ENCODE results near the gene LMBRD1. TPM values are rescaled to one million over a fixed set of nuclear protein-coding genes. Genes with fewer than 3 reads are reported as not detected.

The LMBRD1 gene
- polyA plus RNA-seq, 1 of the 3 experiments (the other 2 are of a cell fraction): 6.5 TPM

DNA sequence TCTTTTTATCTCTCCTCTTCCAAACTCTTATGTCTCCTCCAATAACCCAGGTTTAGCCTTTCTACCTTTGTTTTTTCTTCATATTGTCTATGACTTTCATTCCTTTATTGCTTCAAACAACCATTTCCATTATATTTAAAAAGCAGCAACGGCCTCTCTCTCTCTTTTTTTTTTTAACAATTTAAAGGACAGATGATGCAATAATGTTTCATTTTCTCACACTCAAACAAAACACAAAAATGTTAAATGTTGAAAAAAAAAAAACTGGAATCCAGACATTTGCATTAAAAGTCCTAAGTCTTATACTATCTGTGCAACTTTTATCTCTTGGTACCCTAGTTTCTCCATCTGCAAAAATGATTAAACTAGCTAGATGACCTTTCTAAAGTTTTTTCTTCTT is 105.8 kb downstream of the LMBRD1 start:
- TF ChIP-seq ELF1 (IDR thresholded peaks at IDR 0.05): no peak
- TF ChIP-seq RXRA (IDR thresholded peaks at IDR 0.05; ENCODE audit: borderline replicate concordance, low read depth): no peak
- Histone ChIP-seq H3K9me2 (no peaks in the 10 kb centered on the region), H3K79me2 (ENCODE audit: insufficient read depth) (no peaks in the 10 kb centered on the region), H3K4me2 (no peak overlapping the region), H3K36me3 (replicated peaks in 1 of 2; ENCODE audit: control insufficient read depth in 1 of 2, insufficient read depth in 2 of 2, low read length in 1 of 2) (no peaks in the 10 kb centered on the region), H3K27me3 (ENCODE audit: insufficient read depth) (no peaks in the 10 kb centered on the region), H3K9me3 (no peaks in the 10 kb centered on the region), H2AFZ (ENCODE audit: low read depth) (no peak overlapping the region), H3K27ac (ENCODE audit: low read depth in 2 of 2, low read length in 1 of 2) (no peak overlapping the region), H3F3A (replicated peaks; ENCODE audit: insufficient read depth) (no peaks in the 10 kb centered on the region), H3K9ac (no peak overlapping the region), H3K4me3 (ENCODE audit: low read depth in 2 of 2, low read length in 1 of 2) (no peak overlapping the region), H4K20me1 (ENCODE audit: insufficient read depth) (no peaks in the 10 kb centered on the region), H3K4me1 (ENCODE audit: control insufficient read depth in 1 of 2, insufficient read depth in 2 of 2, low read depth in 1 of 2, low read length in 1 of 2) (no peaks in the 10 kb centered on the region; a peak in 1 of 4 replicates)
- POLR2A ChIA-PET: no interaction called here
- 94% methylated on average over 1 of the region's 1 CpG for WGBS (ENCODE audit: low lambda C conversion rate)
- no peak for DNase-seq
- CTCF ChIA-PET: no interaction called here

DNA sequence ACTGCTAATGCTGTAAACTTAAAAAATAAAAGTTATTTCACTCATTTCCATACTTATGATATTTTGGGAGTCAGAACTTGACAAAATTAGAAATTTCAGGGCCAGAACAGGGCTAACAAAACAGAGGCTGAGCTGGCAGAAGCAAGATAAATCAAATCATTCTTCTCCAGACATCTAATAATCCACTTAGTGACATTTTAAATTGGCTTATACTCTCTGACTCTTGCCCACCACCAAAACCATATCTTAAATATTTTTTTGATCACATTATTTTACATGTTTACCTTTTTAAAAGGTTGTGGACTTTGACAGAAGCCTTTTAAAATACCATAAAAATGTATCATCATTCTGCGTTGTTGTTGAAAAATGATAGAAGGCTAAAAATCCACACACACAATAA is 116.5 kb downstream of the LMBRD1 start:
- H3K4me1 ChIP-seq (ENCODE audit: control insufficient read depth in 1 of 2, insufficient read depth in 2 of 2, low read depth in 1 of 2, low read length in 1 of 2): peaks cover 0 to 10% of the 10 kb centered on the region in 2 experiments; a peak in 2 of 4 replicates
- no peaks in the 10 kb centered on the region for H3K9me3 ChIP-seq
- no peaks in the 10 kb centered on the region for H3K79me2 ChIP-seq (ENCODE audit: insufficient read depth)
- CTCF ChIA-PET: interaction anchor here (1.5 kb wide), 1 partner anchor 705 kb away, joined by 4 read pairs; no protein-coding TSS in a partner anchor
- no peaks in the 10 kb centered on the region for H3F3A ChIP-seq (replicated peaks; ENCODE audit: insufficient read depth)
- H3K36me3 ChIP-seq (replicated peaks in 1 of 2; ENCODE audit: control insufficient read depth in 1 of 2, insufficient read depth in 2 of 2, low read length in 1 of 2): peaks cover 3 to 13% of the 10 kb centered on the region in 2 experiments
- no peaks in the 10 kb centered on the region for H3K27me3 ChIP-seq (ENCODE audit: insufficient read depth)
- peak overlapping the region in 1 of 2 experiments; percentile 73; a peak in 2 of 4 replicates for H3K27ac ChIP-seq (ENCODE audit: low read depth in 2 of 2, low read length in 1 of 2)
- 96% methylated on average over 1 of the region's 1 CpG for WGBS (ENCODE audit: low lambda C conversion rate)
- POLR2A ChIA-PET: no interaction called here
- no peak overlapping the region for H3K9ac ChIP-seq
- H3K4me3 ChIP-seq (ENCODE audit: low read depth in 2 of 2, low read length in 1 of 2): no peak overlapping the region
- H4K20me1 ChIP-seq (ENCODE audit: insufficient read depth): no peaks in the 10 kb centered on the region
- no peaks in the 10 kb centered on the region for H3K9me2 ChIP-seq
- TF ChIP-seq, protein P1, sequence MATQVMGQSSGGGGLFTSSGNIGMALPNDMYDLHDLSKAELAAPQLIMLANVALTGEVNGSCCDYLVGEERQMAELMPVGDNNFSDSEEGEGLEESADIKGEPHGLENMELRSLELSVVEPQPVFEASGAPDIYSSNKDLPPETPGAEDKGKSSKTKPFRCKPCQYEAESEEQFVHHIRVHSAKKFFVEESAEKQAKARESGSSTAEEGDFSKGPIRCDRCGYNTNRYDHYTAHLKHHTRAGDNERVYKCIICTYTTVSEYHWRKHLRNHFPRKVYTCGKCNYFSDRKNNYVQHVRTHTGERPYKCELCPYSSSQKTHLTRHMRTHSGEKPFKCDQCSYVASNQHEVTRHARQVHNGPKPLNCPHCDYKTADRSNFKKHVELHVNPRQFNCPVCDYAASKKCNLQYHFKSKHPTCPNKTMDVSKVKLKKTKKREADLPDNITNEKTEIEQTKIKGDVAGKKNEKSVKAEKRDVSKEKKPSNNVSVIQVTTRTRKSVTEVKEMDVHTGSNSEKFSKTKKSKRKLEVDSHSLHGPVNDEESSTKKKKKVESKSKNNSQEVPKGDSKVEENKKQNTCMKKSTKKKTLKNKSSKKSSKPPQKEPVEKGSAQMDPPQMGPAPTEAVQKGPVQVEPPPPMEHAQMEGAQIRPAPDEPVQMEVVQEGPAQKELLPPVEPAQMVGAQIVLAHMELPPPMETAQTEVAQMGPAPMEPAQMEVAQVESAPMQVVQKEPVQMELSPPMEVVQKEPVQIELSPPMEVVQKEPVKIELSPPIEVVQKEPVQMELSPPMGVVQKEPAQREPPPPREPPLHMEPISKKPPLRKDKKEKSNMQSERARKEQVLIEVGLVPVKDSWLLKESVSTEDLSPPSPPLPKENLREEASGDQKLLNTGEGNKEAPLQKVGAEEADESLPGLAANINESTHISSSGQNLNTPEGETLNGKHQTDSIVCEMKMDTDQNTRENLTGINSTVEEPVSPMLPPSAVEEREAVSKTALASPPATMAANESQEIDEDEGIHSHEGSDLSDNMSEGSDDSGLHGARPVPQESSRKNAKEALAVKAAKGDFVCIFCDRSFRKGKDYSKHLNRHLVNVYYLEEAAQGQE (IDR thresholded peaks at IDR 0.05; ENCODE audit: low read depth, low read length): no peak
- TF ChIP-seq EP300 (IDR thresholded peaks at IDR 0.05; ENCODE audit: borderline replicate concordance in 1 of 2, low read depth in 1 of 2, low read length in 1 of 2) (peak in 1 of 2 experiments; percentile 62; a peak in 2 of 4 replicates), RCOR1 (IDR thresholded peaks at IDR 0.05; ENCODE audit: low read length) (0 out of 2 replicates have a peak, but pooled peaks have one; percentile 14), GABPA (IDR thresholded peaks at IDR 0.05; ENCODE audit: low read depth) (no peak), MXI1 (IDR thresholded peaks at IDR 0.05; ENCODE audit: low read depth, low read length) (0 out of 2 replicates have a peak, but pooled peaks have one; percentile 32)
- H3K4me2 ChIP-seq: no peak overlapping the region
- H2AFZ ChIP-seq (ENCODE audit: low read depth): no peak overlapping the region
- DNase-seq: peak; percentile 4

DNA sequence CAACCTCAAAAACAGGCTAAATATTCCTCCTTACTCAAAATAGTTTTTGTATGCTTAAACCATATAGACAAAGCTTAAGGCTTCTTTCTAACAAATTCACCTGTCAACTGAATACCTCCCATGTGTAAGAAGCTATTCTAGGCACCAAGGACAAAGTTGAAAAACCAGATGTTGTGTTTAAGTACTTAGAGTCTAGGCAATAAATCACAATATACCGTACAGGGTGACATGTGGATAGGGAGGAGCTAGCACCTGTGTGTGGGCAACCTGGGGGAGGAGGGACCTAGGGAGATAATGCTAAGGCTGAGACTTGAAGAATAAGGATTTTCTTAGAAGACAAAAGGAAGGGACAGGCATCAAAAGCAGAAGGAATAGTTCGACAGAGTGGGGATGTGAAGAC is 123.5 kb downstream of the LMBRD1 start:
- Histone ChIP-seq H4K20me1 (ENCODE audit: insufficient read depth) (no peaks in the 10 kb centered on the region), H3K27ac (ENCODE audit: low read depth in 2 of 2, low read length in 1 of 2) (no peak overlapping the region), H2AFZ (ENCODE audit: low read depth) (no peak overlapping the region), H3K9me3 (no peaks in the 10 kb centered on the region), H3K79me2 (ENCODE audit: insufficient read depth) (no peaks in the 10 kb centered on the region), H3K9ac (no peak overlapping the region), H3K9me2 (no peaks in the 10 kb centered on the region), H3K4me3 (ENCODE audit: low read depth in 2 of 2, low read length in 1 of 2) (no peak overlapping the region), H3K4me2 (no peak overlapping the region), H3F3A (replicated peaks; ENCODE audit: insufficient read depth) (no peaks in the 10 kb centered on the region), H3K4me1 (ENCODE audit: control insufficient read depth in 1 of 2, insufficient read depth in 2 of 2, low read depth in 1 of 2, low read length in 1 of 2) (peaks cover 0 to 4% of the 10 kb centered on the region in 2 experiments; a peak in 2 of 4 replicates), H3K27me3 (ENCODE audit: insufficient read depth) (no peaks in the 10 kb centered on the region), H3K36me3 (replicated peaks in 1 of 2; ENCODE audit: control insufficient read depth in 1 of 2, insufficient read depth in 2 of 2, low read length in 1 of 2) (peaks cover 6 to 20% of the 10 kb centered on the region in 2 experiments)
- TF ChIP-seq MXI1 (IDR thresholded peaks at IDR 0.05; ENCODE audit: low read depth, low read length): no peak
- TF ChIP-seq FOXJ3 (CRISPR knock-in tag; IDR thresholded peaks at IDR 0.05): no peak
- TF ChIP-seq FOXM1 (IDR thresholded peaks at IDR 0.05; ENCODE audit: low read depth): no peak
- TF ChIP-seq SIN3A (IDR thresholded peaks at IDR 0.05; ENCODE audit: borderline replicate concordance, low read depth, low read length): no peak
- no peak for TF ChIP-seq CHD2 (IDR thresholded peaks at IDR 0.05; ENCODE audit: low read length, partially characterized antibody)
- TF ChIP-seq TEAD4 (IDR thresholded peaks at IDR 0.05; ENCODE audit: borderline replicate concordance, insufficient read depth): no peak
- ChIA-PET POLR2A (no interaction called here), CTCF (interaction anchor here (1.1 kb wide), 1 partner anchor 35 kb away, joined by 3 read pairs; no protein-coding TSS in a partner anchor)
- WGBS (ENCODE audit: low lambda C conversion rate): 63% methylated on average over 2 of the region's 2 CpGs
- no peak for DNase-seq
